ENCODE measurements around the gene KCTD13.

GRCh38 chr16:29915590-29916247 lies 10.3 kb downstream of the KCTD13 start:
- TF ChIP-seq EZH2 (IDR thresholded peaks at IDR 0.05) (no peak), POLR2AphosphoS5 (IDR thresholded peaks at IDR 0.05; ENCODE audit: borderline replicate concordance, low read depth, low read length) (no peak), FOXP2 (optimal IDR thresholded peaks at IDR 0.05; ENCODE audit: control extremely low read depth, extremely low read length, insufficient read depth) (no peak)
